ENCODE results near the gene HAVCR2.
"Not testable (repeated sequence)": the region's sequence is repeated elsewhere in the genome, so short reads cannot be mapped to it uniquely, and the experiment has no call there.

Gene HAVCR2

DNA sequence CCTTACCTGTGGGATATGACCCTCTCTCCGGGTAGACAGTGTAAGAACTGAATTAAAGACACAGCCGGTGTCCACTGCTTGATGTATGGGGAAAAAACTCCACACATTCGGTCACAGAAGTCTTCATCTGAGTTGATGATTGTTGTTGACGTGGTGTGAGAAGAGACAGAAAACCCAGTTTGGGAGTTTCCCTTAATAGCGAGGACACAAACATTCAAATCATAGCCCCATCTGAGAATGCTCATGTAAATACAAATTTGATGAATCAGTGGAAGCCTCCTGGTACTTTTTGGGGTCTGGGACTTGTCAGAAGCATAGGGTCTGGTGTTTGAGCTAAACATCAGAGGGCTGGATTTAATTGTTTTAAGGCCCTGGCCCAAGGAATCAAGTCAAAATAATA is 60.9 kb downstream of the HAVCR2 start:
- Histone ChIP-seq H3K4me3 (ENCODE audit: low read length) (no peak overlapping the region), H3K4me2 (ENCODE audit: low read depth, low read length) (no peak overlapping the region), H3K9me3 (replicated peaks; ENCODE audit: insufficient read depth, low read length) (no peaks in the 10 kb centered on the region), H3K27me3 (replicated peaks; ENCODE audit: insufficient read depth, low read length) (no peaks in the 10 kb centered on the region), H3K9ac (ENCODE audit: low read length) (no peak overlapping the region), H3K4me1 (ENCODE audit: low read length) (no peaks in the 10 kb centered on the region), H2AFZ (ENCODE audit: low read length) (no peak overlapping the region), H3F3A (ENCODE audit: insufficient read depth, low read length) (no peaks in the 10 kb centered on the region), H3K36me3 (replicated peaks; ENCODE audit: insufficient read depth, low read length) (no peaks in the 10 kb centered on the region), H3K9me2 (replicated peaks; ENCODE audit: insufficient read depth, low read length) (no peaks in the 10 kb centered on the region), H3K79me2 (ENCODE audit: low read length) (no peaks in the 10 kb centered on the region), H3K27ac (ENCODE audit: low read length) (no peak overlapping the region), H4K20me1 (ENCODE audit: insufficient read depth, low read length) (no peaks in the 10 kb centered on the region)
- TF ChIP-seq EZH2phosphoT487 (IDR thresholded peaks at IDR 0.05; ENCODE audit: low read length) = no peak
- TF ChIP-seq, protein P1, sequence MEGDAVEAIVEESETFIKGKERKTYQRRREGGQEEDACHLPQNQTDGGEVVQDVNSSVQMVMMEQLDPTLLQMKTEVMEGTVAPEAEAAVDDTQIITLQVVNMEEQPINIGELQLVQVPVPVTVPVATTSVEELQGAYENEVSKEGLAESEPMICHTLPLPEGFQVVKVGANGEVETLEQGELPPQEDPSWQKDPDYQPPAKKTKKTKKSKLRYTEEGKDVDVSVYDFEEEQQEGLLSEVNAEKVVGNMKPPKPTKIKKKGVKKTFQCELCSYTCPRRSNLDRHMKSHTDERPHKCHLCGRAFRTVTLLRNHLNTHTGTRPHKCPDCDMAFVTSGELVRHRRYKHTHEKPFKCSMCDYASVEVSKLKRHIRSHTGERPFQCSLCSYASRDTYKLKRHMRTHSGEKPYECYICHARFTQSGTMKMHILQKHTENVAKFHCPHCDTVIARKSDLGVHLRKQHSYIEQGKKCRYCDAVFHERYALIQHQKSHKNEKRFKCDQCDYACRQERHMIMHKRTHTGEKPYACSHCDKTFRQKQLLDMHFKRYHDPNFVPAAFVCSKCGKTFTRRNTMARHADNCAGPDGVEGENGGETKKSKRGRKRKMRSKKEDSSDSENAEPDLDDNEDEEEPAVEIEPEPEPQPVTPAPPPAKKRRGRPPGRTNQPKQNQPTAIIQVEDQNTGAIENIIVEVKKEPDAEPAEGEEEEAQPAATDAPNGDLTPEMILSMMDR (IDR thresholded peaks at IDR 0.05; ENCODE audit: low read length) = no peak
- no peak for TF ChIP-seq EZH2 (optimal IDR thresholded peaks at IDR 0.05; ENCODE audit: low read depth, low read length)
- DNase-seq = no peak

DNA sequence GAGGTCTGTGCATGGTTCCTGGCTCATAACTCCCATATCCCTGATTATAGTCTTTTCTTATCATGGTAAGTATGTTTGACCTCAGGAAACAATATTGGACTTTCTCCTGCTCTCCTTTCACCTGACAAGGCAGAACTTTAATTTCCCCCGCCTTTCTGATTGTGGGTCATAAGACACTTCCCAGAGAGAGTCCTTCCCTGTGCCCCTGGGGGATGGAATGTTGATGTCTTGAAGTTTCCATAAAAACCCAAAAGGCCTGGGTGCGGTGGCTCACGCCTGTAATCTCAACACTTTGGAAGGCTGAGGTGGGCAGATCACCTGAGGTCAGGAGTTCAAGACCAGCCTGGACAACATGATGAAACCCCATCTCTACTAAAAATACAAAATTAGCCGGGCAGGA is 61.8 kb downstream of the HAVCR2 start:
- not testable (repeated sequence) for DNase-seq; H3K36me3 ChIP-seq (replicated peaks; ENCODE audit: insufficient read depth, low read length); H3F3A ChIP-seq (ENCODE audit: insufficient read depth, low read length); H4K20me1 ChIP-seq (ENCODE audit: insufficient read depth, low read length); H3K27ac ChIP-seq (ENCODE audit: low read length); H3K9me2 ChIP-seq (replicated peaks; ENCODE audit: insufficient read depth, low read length); H3K4me3 ChIP-seq (ENCODE audit: low read length); H3K9me3 ChIP-seq (replicated peaks; ENCODE audit: insufficient read depth, low read length); H3K79me2 ChIP-seq (ENCODE audit: low read length); H3K4me1 ChIP-seq (ENCODE audit: low read length); H3K27me3 ChIP-seq (replicated peaks; ENCODE audit: insufficient read depth, low read length); H3K4me2 ChIP-seq (ENCODE audit: low read depth, low read length); H3K9ac ChIP-seq (ENCODE audit: low read length); H2AFZ ChIP-seq (ENCODE audit: low read length)

DNA sequence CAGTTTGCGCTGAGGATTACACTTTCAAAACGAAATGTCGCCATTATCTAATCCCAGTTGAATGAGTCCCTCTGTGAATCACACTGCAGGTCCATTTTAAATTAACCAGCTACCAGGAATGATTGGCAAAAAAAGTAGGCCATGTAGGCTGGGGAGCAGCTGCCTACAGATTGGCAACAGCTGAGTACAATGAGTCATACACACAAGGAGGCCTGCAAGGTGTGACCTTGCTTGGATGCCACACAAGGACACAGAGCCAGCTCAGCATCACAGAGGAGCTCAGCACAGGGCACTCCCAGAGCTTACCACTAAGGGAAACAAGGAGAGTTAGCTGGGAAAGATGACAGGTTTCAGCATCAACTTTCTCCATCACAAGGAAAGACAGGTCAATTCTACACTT is 62.8 kb downstream of the HAVCR2 start:
- H2AFZ ChIP-seq (ENCODE audit: low read length) = no peak overlapping the region
- H3K9ac ChIP-seq (ENCODE audit: low read length) = no peak overlapping the region
- no peaks in the 10 kb centered on the region for H3K9me3 ChIP-seq (replicated peaks; ENCODE audit: insufficient read depth, low read length)
- no peaks in the 10 kb centered on the region for H3K4me1 ChIP-seq (ENCODE audit: low read length)
- no peak overlapping the region for H3K4me2 ChIP-seq (ENCODE audit: low read depth, low read length)
- H3K79me2 ChIP-seq (ENCODE audit: low read length) = no peaks in the 10 kb centered on the region
- no peaks in the 10 kb centered on the region for H3F3A ChIP-seq (ENCODE audit: insufficient read depth, low read length)
- H3K9me2 ChIP-seq (replicated peaks; ENCODE audit: insufficient read depth, low read length) = no peaks in the 10 kb centered on the region
- no peak overlapping the region for H3K27ac ChIP-seq (ENCODE audit: low read length)
- no peaks in the 10 kb centered on the region for H3K36me3 ChIP-seq (replicated peaks; ENCODE audit: insufficient read depth, low read length)
- no peak for DNase-seq
- TF ChIP-seq EZH2phosphoT487 (IDR thresholded peaks at IDR 0.05; ENCODE audit: low read length) = no peak
- no peak for TF ChIP-seq EZH2 (optimal IDR thresholded peaks at IDR 0.05; ENCODE audit: low read depth, low read length)
- TF ChIP-seq, protein P1 (IDR thresholded peaks at IDR 0.05; ENCODE audit: low read length) = no peak
- no peaks in the 10 kb centered on the region for H3K27me3 ChIP-seq (replicated peaks; ENCODE audit: insufficient read depth, low read length)
- H3K4me3 ChIP-seq (ENCODE audit: low read length) = no peak overlapping the region
- H4K20me1 ChIP-seq (ENCODE audit: insufficient read depth, low read length) = no peaks in the 10 kb centered on the region

DNA sequence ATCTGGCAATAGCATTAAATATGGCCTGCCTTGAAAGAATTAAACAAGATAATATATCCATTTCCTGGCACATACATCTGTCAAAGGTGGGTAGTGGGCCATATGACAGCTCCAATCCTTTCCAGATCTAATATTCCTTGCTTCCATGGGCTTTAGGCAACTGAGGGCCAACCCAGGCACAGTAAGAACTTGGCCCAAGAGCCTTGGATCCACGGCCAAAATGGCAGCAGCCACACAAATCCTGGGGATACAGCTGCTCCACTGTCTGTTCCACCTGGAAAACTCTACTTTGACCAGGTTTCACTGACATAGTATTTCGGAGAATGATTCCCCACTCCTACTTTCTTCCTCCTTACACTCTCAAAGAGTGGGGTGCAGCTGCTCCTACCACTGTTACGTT is 63.2 kb downstream of the HAVCR2 start:
- H2AFZ ChIP-seq (ENCODE audit: low read length) = no peak overlapping the region
- no peaks in the 10 kb centered on the region for H3K27me3 ChIP-seq (replicated peaks; ENCODE audit: insufficient read depth, low read length)
- DNase-seq = no peak
- H4K20me1 ChIP-seq (ENCODE audit: insufficient read depth, low read length) = no peaks in the 10 kb centered on the region
- no peak overlapping the region for H3K4me3 ChIP-seq (ENCODE audit: low read length)
- H3K4me2 ChIP-seq (ENCODE audit: low read depth, low read length) = no peak overlapping the region
- no peak overlapping the region for H3K27ac ChIP-seq (ENCODE audit: low read length)
- H3K9ac ChIP-seq (ENCODE audit: low read length) = no peak overlapping the region
- H3K36me3 ChIP-seq (replicated peaks; ENCODE audit: insufficient read depth, low read length) = no peaks in the 10 kb centered on the region
- H3K9me3 ChIP-seq (replicated peaks; ENCODE audit: insufficient read depth, low read length) = no peaks in the 10 kb centered on the region
- no peaks in the 10 kb centered on the region for H3F3A ChIP-seq (ENCODE audit: insufficient read depth, low read length)
- H3K4me1 ChIP-seq (ENCODE audit: low read length) = no peaks in the 10 kb centered on the region
- TF ChIP-seq, protein P1 (IDR thresholded peaks at IDR 0.05; ENCODE audit: low read length) = no peak
- no peak for TF ChIP-seq EZH2phosphoT487 (IDR thresholded peaks at IDR 0.05; ENCODE audit: low read length)
- no peak for TF ChIP-seq EZH2 (optimal IDR thresholded peaks at IDR 0.05; ENCODE audit: low read depth, low read length)
- no peaks in the 10 kb centered on the region for H3K79me2 ChIP-seq (ENCODE audit: low read length)
- H3K9me2 ChIP-seq (replicated peaks; ENCODE audit: insufficient read depth, low read length) = no peaks in the 10 kb centered on the region

Data from MM.1S (cell line).